T-helper 9 cell (primary cell): Measurements from ENCODE around the gene PLA2G15.

Source experiments
- DNase-seq: peaks from one replicate; pipeline ENCODE4 v3.0.0-alpha.2; 2020

PLA2G15 gene

GRCh38 chr16:68255712-68256111, 10.5 kb downstream of the PLA2G15 start:
- DNase-seq = no peak

GRCh38 chr16:68257251-68257905, 12.2 kb downstream of the PLA2G15 start:
- DNase-seq = no peak

- DNase-seq = no peak
Observed at GRCh38 chr16:68257906-68258800, 13.0 kb downstream of the PLA2G15 start.

DNA sequence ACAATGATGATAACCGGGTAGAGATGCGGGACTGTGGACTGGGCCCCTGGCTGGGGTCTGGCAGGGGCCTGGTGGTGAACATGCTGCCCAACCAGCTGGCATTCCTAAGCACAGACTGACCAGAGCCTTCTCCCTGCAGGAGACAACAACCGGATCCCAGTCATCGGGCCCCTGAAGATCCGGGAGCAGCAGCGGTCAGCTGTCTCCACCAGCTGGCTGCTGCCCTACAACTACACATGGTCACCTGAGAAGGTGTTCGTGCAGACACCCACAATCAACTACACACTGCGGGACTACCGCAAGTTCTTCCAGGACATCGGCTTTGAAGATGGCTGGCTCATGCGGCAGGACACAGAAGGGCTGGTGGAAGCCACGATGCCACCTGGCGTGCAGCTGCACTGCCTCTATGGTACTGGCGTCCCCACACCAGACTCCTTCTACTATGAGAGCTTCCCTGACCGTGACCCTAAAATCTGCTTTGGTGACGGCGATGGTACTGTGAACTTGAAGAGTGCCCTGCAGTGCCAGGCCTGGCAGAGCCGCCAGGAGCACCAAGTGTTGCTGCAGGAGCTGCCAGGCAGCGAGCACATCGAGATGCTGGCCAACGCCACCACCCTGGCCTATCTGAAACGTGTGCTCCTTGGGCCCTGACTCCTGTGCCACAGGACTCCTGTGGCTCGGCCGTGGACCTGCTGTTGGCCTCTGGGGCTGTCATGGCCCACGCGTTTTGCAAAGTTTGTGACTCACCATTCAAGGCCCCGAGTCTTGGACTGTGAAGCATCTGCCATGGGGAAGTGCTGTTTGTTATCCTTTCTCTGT, 14.0 kb downstream of the PLA2G15 start:
- no peak for DNase-seq

GRCh38 chr16:68263559-68264127, 18.5 kb downstream of the PLA2G15 start:
- DNase-seq = no peak

DNA sequence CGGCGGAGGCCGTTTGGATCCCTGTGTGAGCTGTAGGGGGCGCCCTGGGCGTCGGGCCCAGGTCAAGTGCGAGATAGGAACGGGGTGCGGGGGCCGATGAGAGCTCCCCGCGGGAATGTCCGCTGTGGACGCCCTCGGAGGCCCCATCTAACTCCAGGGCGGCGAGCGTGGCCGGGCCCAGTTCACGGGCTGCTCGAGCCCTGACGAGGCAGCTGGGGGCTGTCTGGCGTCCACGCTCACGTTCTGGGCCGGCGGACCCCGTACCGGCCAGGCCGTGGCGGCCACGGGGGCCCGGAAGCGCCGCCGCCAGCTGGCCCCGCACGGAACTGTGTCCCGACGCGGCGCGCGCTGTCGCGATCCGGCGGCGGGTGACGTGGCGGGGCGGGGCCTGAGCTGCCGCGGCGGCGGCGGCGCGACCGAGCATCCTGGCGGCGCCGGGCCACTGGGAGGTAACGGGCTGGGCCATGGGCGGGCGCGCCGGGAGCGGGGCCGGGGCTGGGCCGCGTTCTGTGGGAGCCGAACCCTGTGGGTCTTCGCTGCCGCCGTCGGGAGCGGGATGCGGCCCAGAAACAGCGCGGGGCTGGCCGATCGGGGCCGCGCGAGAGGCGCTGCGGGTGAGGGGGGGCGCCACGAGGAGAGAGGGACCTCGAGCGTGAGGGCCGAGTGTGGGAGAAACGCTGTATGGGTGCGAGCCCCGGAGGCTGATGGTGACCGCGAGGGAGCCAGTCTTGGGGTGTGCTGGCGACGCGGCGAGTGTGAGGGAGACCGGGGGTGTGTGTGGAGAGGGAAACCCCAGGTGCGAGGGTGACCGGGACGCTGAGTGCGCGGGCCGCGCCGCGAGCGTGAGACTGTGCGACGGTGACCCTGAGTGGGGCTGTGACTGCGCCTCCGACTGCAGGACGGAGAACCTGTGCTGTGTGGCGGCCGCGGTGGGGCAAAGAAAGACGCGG, 19.2 kb downstream of the PLA2G15 start, which contains the start of gene SLC7A6:
SLC7A6 (plus strand) TSS at position 399 of the 950 bp plus-strand sequence. CDS start 10,201 bp downstream, outside the sequence.
- peak; percentile 84 for DNase-seq

GRCh38 chr16:68265078-68265920, 20.1 kb downstream of the PLA2G15 start:
- peak; percentile 50 for DNase-seq

DNA sequence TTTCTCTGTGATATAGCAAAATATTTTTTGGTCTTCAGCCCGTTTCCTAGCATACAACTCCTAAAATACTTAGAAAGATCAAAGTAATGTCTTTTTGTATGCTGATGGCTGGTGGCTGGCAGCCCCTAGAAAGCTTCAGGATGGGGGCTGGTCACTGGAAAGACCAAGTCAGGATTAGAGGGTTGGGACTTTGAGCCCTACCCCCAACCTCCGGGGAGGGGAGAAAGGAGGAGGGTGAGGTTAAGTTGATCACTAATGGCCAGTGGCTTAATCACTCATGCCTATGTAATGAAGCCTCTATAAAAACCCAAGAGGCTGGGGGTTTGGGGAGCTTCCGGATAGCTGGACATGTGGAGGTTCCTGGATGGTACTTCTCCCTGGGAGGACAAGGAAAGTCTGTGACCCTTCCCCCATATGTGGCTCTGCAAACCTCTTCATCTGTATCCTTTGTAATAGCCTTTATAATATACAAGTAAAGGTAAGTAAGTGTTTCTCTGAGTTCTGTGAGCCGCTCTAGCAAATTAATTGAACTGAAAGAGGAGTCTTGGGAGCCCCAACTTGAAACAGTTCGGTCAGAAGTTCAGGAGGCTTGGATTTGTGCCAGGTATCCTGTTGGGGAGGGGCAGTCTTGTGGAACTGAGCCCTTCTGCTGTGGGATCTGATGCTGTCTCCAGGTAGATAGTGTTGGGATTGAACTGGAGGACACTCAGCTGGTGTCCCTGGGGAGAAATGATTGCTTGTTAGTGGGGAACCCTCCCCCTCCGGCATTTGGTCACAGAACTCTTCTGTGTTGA, 22.6 kb downstream of the PLA2G15 start:
- DNase-seq = no peak

- no peak for DNase-seq
Observed at GRCh38 chr16:68269793-68270192, 24.6 kb downstream of the PLA2G15 start.

DNA sequence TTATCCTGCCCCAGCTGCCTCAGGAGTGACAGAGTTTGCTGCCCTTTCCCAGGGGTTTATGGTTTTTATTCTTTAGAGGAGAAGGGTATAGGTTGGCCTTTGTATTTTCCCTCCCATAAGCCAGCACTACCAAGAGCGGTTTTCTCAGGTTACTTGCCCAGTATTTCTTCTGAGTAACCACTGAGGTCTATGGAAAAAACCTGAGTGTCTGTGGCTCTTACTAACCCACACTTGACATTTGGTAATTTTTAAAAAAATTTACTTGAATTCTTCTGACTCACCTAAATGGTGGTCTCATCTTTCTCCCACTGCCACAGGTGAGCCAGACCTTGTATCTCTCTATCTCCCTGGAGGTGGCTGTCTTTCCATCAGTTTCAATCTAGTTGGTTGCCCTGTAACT, 25.2 kb downstream of the PLA2G15 start:
- no peak for DNase-seq

DNA sequence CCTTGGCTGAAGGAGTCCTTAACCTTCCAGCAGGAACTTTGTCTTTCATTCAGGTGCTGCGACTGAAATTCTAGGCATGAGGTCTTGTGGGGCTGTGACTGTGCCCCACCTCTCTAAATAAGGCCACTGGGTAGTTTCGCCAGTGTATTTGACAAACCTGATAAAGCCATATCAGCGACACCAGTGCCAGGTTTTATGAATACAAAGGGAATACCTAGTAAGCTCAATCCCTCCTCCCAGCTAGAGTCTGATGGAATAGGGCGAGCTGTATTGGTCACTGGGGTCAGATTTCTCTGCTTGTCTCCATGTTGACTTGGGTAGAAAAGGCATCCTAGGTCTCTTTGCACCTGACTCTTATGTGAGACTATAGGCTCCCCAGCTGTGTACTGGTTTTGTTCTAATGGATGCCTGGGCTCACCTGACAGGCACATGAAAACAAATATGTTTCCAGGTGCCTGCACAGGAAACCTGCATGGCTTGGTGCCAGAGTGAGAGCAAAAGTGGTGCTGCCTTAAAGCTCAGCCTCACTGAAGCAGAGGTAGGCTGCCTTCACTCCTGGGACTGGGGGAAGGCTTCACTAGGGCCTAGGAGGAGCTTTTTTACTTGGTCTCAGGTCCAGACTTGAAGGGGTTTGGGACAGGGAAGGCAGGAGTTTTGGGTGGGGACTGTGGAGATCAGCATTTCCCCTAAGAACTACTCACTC, 27.5 kb downstream of the PLA2G15 start:
- peak; percentile 58 for DNase-seq

DNA sequence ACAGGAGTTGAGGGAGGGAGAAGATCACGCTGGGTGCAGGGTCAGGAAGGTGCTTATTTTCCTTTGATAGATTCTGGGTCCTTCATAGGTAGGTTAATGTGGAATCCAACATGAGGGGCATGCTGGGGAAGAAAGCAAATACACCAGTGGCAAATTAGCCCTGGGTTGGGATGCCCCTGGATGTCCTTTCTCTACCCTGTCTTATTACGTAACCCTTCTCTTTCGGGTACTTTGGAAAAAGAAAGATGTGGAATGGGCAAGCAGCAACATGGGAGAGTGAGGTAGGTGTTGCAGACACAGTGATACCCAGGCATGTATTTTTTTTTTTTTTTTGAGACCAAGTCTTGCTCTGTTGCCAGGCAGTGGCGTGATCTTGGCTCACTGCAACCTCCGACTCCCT, 28.3 kb downstream of the PLA2G15 start:
- DNase-seq = no peak

DNA sequence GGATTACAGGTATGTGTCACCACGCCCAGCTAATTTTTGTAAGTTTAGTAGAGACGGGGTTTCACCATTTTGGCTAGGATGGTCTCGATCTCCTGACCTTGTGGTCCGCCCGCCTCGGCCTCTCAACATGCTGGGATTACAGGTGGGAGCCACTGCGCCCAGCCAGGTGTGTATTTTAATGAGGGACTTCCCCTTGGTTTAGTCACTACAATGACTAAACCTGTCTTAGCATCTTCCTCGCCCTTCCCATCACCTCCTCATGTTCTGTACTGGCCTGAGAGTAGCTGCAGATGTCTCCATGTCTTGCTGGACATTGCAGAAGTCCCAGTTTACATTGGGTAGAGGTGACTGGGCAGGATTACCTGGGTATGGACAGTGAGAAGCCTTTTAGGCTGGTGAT, 28.7 kb downstream of the PLA2G15 start:
- no peak for DNase-seq

DNA sequence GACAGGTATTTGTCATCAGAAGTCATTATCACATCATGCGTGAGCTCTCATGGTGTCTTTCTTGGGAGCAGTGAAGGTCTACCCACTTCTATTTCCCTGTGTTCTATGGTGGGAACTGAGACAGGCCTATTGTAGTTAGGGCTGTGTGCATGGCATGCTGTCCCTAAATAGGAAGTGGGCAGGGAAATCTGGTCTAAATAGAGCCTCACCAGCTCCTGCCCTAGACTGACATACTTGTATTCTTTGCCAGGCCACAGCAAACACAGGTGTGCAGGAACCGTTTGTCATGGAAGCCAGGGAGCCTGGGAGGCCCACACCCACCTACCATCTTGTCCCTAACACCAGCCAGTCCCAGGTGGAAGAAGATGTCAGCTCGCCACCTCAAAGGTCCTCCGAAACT, 29.3 kb downstream of the PLA2G15 start:
- DNase-seq = no peak

DNA sequence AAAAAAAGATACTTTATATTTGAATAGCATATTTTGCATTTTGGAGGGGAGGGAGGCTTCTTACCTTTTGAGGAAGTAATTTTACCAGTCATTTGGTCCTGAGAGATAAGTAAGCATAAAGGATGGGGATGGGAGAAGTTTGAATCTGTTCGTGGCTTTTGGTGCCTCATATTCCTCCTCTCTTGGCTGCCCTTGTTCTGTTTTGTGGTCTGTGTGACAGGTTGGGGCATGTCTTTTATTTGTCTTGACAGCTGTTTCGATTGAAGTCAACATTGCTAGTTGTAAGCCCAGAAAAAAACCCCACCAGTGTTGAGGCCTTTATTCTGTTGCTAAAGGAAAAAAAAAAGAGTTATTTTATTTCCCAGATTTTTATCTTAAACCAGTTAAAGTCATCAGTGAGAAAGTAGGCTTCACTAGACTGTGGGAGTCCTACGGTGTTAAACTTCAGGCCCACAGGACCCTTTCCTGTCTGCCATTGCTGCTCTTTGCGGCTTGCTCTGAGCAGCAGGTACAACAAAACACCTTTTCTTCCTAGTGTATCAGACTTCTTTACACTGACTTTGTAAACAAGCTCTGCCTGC, 30.5 kb downstream of the PLA2G15 start:
- DNase-seq = peak; percentile 33

DNA sequence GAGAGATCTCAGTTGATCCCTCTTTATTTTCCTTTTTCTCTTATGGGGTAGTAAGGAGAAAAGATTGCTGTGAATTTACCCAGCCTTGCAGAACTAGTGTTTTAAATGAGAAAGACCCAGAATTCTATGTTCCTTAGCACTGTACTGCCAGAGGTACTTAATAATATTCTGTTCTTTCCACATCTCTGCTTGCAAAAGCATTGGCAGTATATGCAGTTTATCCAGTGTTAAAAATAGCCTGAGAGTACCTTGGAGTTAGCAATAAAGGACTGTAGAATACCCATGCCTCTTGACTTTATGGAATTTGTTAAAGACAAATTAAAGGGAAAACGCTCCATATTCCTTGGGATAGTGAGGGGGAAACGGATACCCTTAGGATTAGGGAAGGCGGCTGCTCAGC, 31.1 kb downstream of the PLA2G15 start:
- DNase-seq = no peak

DNA sequence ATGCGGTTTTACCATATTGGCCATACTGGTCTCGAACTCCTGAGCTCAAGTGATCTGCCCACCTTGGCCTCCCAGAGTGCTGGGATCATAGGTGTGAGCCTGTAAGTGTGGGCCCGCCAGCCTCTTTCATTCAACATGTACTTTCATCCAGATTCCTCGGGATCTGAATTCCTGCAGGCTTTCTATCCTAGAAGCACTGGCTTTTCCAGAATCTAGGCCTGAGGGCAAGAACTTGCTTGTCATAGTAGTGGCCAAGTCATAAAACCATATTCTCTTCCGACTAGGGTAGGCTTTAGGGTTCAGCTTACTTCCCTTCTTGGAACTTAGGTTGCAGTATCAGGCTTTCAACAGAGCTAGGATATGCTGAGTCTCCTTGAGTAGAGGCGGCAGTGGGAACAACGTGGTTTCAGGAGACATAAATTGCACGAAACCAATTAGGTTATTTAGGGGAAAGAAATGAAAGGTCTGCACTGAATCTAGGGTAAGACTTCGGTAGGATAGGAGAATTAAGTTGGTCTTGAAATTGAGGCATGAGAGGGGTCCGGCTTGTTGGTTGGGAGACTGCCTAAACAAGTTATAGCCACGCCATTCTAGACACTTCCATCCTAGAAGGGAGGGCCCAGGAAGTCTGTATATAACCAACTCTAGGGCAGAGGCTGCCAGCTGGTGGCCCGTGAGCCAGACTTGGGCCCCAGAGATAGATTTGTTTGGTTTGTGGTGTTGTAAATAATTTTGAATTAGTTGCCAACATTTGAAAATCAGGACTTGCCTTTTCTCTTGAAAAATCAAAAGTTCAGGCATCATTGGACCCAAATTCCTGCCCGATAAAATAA, 34.8 kb downstream of the PLA2G15 start:
- no peak for DNase-seq
